SK-N-MC (cell line): ENCODE data around the gene GPR32.

Source experiments
- EZH2 ChIP-seq: fragments of 200-600 bp; sonication (generic); IDR thresholded peaks from one replicate; pipeline ENCODE4 v1.6.1; 2017; ENCODE audit warnings: antibody characterized with exemption
- FOXP2 ChIP-seq: optimal IDR thresholded peaks from 2 replicates; pipeline ENCODE3; 2011; ENCODE audit warnings: mild to moderate bottlenecking, moderate library complexity; ENCODE audit not compliant: insufficient read depth; ENCODE audit errors: extremely low read length, control extremely low read depth
- POLR2AphosphoS5 ChIP-seq: IDR thresholded peaks from 2 replicates; pipeline ENCODE4 v1.6.1; 2012; ENCODE audit warnings: mild to moderate bottlenecking, low read depth, low read length, borderline replicate concordance

- no peak for TF ChIP-seq EZH2
- TF ChIP-seq POLR2AphosphoS5 = no peak; the same call in 1 of the 2 replicates
- TF ChIP-seq FOXP2 = peak; percentile 83
These were observed 7.6 kb downstream of the GPR32 start for GRCh38 chr19:50777830-50778303.
